Body of pancreas (tissue), 4 donors: Measurements from ENCODE around the gene TMEM181. TPM values are rescaled to one million over a fixed set of nuclear protein-coding genes. Genes with fewer than 3 reads are reported as not detected.

ENCODE experiments used
- ATAC-seq: fragments of 150-250 bp; one replicate; pipeline ENCODE4 v1.9.1; 2016
- DNase-seq, 4 donors: peaks; one replicate each; pipeline ENCODE4 v3.0.0-alpha.2; 2019
- H3K27ac ChIP-seq, 4 donors: fragments of 200-600 bp; sonication (generic); 1 replicate in 3 of 4; 2 replicates in 1 of 4; pipeline versions ENCODE4 v1.5.1 to v1.6.1; 2016 to 2019; ENCODE audit warnings: mild to moderate bottlenecking in 1 of 4, mixed read lengths in 1 of 4, moderate library complexity in 1 of 4
- H3K27me3 ChIP-seq, 2 donors: fragments of 200-600 bp; sonication (generic); one replicate each; pipeline ENCODE4 v1.6.0; 2016; ENCODE audit warnings: mild to moderate bottlenecking in 1 of 2
- H3K36me3 ChIP-seq, 2 donors: fragments of 200-600 bp; sonication (generic); replicated peaks in 1 of 2; 2 replicates each; pipeline ENCODE4 v1.5.1; 2016; ENCODE audit warnings: low read depth in 2 of 2; ENCODE audit not compliant: insufficient read depth in 1 of 2
- H3K4me1 ChIP-seq: fragments of 200-600 bp; sonication (generic); one replicate; pipeline ENCODE4 v1.6.0; 2016
- H3K4me3 ChIP-seq, 2 donors: fragments of 200-600 bp; sonication (generic); 1 replicate in 1 of 2; 2 replicates in 1 of 2; pipeline ENCODE4 v1.5.1; 2016 to 2019
- H3K9me3 ChIP-seq, 3 donors: fragments of 200-600 bp; sonication (generic); 1 replicate in 2 of 3; 2 replicates in 1 of 3; pipeline ENCODE4 v1.5.1; 2016
- POLR2A ChIP-seq, 3 donors: fragments of 450-650 bp; IDR thresholded peaks; one replicate each; pipeline ENCODE4 v1.6.1; 2016; ENCODE audit warnings: antibody characterized with exemption in 3 of 3, mild to moderate bottlenecking in 2 of 3
- WGBS, 2 donors: methylation state at CpG; one replicate each; pipeline ENCODE4 v1.1.5; 2017; 5-methylcytosine and 5-hydroxymethylcytosine counted together
- intact Hi-C: fragments of 100-400 bp; cut with DNase I; formaldehyde crosslinking; loops from one replicate; pipeline ENCODE4 v1.15.1; 2023
- total RNA-seq, 2 donors: library from RNA; depleted of rRNA; stranded (reverse); fragments of >200 nt; gene quantifications; one replicate each; pipeline ENCODE4 v1.1.0, GENCODE V29; 2016
- TF ChIP-seq, protein P1 (sequence below), 7 experiments: fragments of 450-650 bp in 4 of 7; fragments of 200-600 bp in 3 of 7; sonication (generic) in 3 of 7; IDR thresholded peaks; one replicate each; pipeline ENCODE4 v1.5.1; 2016 to 2019; ENCODE audit warnings: antibody characterized with exemption in 7 of 7

TMEM181 gene
- total RNA-seq, 2 donors from 2014 or later, result 19.8 to 34.2 TPM

- no peaks in the 10 kb centered on the region for H3K27me3 ChIP-seq
- no peak overlapping the region for H3K4me3 ChIP-seq
- no peaks in the 10 kb centered on the region for H3K36me3 ChIP-seq
- no peak for DNase-seq
- no peak overlapping the region for H3K27ac ChIP-seq
- intact Hi-C loops, result no loop called here
- H3K9me3 ChIP-seq, result no peaks in the 10 kb centered on the region
- 91 to 92% methylated on average over 17 of the region's 18 CpGs for WGBS, 2 donors
- TF ChIP-seq, protein P1, sequence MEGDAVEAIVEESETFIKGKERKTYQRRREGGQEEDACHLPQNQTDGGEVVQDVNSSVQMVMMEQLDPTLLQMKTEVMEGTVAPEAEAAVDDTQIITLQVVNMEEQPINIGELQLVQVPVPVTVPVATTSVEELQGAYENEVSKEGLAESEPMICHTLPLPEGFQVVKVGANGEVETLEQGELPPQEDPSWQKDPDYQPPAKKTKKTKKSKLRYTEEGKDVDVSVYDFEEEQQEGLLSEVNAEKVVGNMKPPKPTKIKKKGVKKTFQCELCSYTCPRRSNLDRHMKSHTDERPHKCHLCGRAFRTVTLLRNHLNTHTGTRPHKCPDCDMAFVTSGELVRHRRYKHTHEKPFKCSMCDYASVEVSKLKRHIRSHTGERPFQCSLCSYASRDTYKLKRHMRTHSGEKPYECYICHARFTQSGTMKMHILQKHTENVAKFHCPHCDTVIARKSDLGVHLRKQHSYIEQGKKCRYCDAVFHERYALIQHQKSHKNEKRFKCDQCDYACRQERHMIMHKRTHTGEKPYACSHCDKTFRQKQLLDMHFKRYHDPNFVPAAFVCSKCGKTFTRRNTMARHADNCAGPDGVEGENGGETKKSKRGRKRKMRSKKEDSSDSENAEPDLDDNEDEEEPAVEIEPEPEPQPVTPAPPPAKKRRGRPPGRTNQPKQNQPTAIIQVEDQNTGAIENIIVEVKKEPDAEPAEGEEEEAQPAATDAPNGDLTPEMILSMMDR (IDR thresholded peaks at IDR 0.05), result no peak
- no peak for TF ChIP-seq POLR2A (IDR thresholded peaks at IDR 0.05)
- no peak for ATAC-seq
- peaks cover 9% of the 10 kb centered on the region for H3K4me1 ChIP-seq
Observed at GRCh38 chr6:158665332-158665731, 105.4 kb downstream of the TMEM181 start.

DNA sequence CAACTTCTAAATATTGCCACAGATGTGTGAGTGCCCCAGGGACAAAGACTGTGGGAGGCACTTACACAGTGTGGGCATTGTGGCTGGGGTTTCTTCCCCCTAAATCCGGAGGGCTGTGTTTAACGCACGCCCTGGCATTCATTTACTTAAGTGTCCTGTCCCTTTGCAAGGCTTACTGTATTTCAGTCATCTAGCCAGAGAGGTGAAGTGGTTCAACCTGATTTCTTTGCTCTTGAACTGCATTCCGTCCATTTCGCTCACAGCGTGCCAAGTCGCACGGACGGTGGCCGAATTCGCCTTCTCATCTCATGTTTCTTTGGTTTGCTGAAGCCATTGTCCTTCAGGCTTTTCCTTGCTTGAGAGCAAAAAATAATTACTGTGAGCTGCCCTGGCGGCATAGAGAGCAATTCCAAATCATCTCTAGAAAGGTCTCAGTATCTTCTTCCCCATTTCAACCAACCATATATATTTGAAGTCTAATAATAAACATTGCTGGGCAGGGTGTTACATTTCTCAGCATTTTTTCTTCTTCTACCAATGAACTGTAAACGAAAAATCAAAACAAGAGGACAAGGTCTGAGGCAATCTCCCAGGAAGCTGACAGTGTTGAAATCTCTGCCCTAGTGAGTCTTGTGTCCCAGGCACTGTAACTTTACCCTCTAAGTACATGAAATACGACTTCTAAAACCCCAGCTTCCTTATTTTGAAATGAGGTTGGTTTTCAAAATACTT lies 106.9 kb downstream of the TMEM181 start:
- 47 to 51% methylated on average over 14 of the region's 14 CpGs for WGBS, 2 donors
- peak in 3 of 4 donors; percentile 38 to 59 (median 46) for DNase-seq
- Histone ChIP-seq H3K4me3 (no peak overlapping the region), H3K9me3 (no peaks in the 10 kb centered on the region), H3K36me3 (no peaks in the 10 kb centered on the region), H3K4me1 (peaks cover 12% of the 10 kb centered on the region), H3K27ac (peak overlapping the region in 2 of 4 donors; percentile 10 to 58), H3K27me3 (no peaks in the 10 kb centered on the region)
- ATAC-seq, result peak; percentile 62
- intact Hi-C loops, result no loop called here
- TF ChIP-seq, protein P1 (IDR thresholded peaks at IDR 0.05), result no peak
- TF ChIP-seq POLR2A (IDR thresholded peaks at IDR 0.05), result no peak

GRCh38 chr6:158667360-158667981 lies 107.6 kb downstream of the TMEM181 start:
- ATAC-seq (no peak), DNase-seq (no peak)
- TF ChIP-seq POLR2A (IDR thresholded peaks at IDR 0.05), result peak in 1 of 3 donors; percentile 47
- TF ChIP-seq, protein P1 (IDR thresholded peaks at IDR 0.05), result no peak
- peak overlapping the region in 1 of 4 donors; percentile 58 for H3K27ac ChIP-seq
- peaks cover 12% of the 10 kb centered on the region for H3K4me1 ChIP-seq
- WGBS, 2 donors, result 85 to 91% methylated on average over 8 of the region's 8 CpGs
- no peak overlapping the region for H3K4me3 ChIP-seq
- H3K36me3 ChIP-seq, result no peaks in the 10 kb centered on the region
- H3K27me3 ChIP-seq, result no peaks in the 10 kb centered on the region
- intact Hi-C loops, result no loop called here
- no peaks in the 10 kb centered on the region for H3K9me3 ChIP-seq

DNA sequence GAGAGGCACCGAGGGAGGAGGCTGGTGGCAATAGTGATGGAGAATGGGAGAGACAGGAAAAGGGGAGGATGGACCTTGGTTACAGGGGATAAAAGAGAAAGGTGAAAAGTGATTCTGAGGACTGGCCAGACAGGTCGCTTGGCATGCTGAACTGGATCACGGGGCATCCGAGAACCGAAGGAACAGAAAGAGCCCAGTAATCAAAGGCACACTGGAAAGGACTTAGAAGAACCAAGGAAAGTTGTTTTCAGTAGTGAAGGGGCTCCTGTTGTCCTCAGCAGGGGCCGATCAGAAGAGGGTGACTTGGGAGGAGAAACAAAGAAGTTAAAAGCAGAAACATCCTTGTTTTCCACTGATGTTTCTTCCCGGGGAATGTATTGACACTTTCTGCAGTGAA lies 108.8 kb downstream of the TMEM181 start:
- ATAC-seq (no peak), DNase-seq (no peak)
- H3K4me3 ChIP-seq, result no peak overlapping the region
- no peak overlapping the region for H3K27ac ChIP-seq
- WGBS, 2 donors, result 81 to 84% methylated on average over 7 of the region's 7 CpGs
- intact Hi-C loops, result no loop called here
- TF ChIP-seq, protein P1 (IDR thresholded peaks at IDR 0.05), result no peak
- TF ChIP-seq POLR2A (IDR thresholded peaks at IDR 0.05), result no peak
- no peaks in the 10 kb centered on the region for H3K9me3 ChIP-seq
- H3K36me3 ChIP-seq, result no peaks in the 10 kb centered on the region
- H3K4me1 ChIP-seq, result peaks cover 12% of the 10 kb centered on the region
- H3K27me3 ChIP-seq, result no peaks in the 10 kb centered on the region
